Upper lobe of left lung (tissue), 4 donors: ENCODE data around the gene PRKAG2.

Source experiments
- CTCF ChIP-seq, 6 experiments: fragments of 450-650 bp in 4 of 6; fragments of 200-600 bp in 2 of 6; sonication (generic) in 2 of 6; IDR thresholded peaks; one replicate each; pipeline ENCODE4 v1.5.1; 2016 to 2019; ENCODE audit warnings: antibody characterized with exemption in 6 of 6
- EP300 ChIP-seq, 4 donors: sonication (generic); formaldehyde crosslinking; IDR thresholded peaks; one replicate each; pipeline ENCODE4 v1.5.1; 2017; ENCODE audit warnings: antibody characterized with exemption in 4 of 4, control low read depth in 2 of 4

GRCh38 chr7:151721694-151722093 is 155.2 kb downstream of the PRKAG2 start:
- TF ChIP-seq CTCF (IDR thresholded peaks at IDR 0.05) = no peak
- TF ChIP-seq EP300 (IDR thresholded peaks at IDR 0.05) = no peak
